Measurements from ENCODE around the gene PRM1.

The PRM1 gene, protein sequence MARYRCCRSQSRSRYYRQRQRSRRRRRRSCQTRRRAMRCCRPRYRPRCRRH

DNA sequence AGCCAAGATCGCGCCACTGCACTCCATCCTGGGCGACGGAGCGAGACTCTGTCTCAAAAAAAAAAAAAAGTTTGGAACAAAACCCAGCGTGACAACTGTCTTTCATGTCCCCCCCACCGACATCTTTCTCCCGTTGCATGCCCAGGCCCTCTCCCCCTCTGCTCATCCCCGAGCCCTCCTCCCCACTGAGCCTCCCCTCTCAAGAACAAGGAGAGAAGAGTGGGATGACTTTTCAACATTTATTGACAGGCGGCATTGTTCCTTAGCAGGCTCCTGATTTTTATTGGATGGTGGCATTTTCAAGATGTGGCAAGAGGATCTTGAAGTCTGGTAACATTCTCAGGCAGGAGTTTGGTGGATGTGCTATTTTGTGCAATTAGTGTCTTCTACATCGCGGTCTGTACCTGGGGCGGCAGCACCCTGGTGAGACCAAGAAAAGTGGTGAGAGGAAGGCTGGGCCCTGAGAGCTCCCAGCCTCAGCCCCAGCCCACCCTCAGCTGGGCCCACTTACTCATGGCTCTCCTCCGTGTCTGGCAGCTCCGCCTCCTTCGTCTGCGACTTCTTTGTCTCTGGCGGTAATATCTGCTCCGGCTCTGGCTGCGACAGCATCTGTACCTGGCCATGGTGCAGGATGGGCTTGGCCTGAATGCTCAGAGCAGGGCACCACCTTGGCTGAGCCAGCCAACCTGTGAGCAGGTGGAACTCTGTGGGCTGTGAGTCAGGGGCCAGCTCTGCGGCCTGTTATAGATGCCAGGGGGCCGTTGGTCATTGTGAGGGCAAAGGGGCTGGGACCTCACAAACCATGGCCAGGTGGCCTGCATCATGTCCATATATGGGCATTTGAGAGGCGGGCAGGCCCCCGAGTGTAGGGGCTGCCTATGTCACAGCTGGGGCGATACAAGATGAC, at the start of gene PRM1:
Gene PRM1 (minus strand): TSS at position 715 of the 907 bp plus-strand sequence. CDS start 92 bp downstream, at position 623.
- POLR2A ChIA-PET (ENCODE audit: low non-redundant PET) = no interaction called here
- TF ChIP-seq, protein P1, sequence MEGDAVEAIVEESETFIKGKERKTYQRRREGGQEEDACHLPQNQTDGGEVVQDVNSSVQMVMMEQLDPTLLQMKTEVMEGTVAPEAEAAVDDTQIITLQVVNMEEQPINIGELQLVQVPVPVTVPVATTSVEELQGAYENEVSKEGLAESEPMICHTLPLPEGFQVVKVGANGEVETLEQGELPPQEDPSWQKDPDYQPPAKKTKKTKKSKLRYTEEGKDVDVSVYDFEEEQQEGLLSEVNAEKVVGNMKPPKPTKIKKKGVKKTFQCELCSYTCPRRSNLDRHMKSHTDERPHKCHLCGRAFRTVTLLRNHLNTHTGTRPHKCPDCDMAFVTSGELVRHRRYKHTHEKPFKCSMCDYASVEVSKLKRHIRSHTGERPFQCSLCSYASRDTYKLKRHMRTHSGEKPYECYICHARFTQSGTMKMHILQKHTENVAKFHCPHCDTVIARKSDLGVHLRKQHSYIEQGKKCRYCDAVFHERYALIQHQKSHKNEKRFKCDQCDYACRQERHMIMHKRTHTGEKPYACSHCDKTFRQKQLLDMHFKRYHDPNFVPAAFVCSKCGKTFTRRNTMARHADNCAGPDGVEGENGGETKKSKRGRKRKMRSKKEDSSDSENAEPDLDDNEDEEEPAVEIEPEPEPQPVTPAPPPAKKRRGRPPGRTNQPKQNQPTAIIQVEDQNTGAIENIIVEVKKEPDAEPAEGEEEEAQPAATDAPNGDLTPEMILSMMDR (conservative IDR thresholded peaks at IDR 0.05; ENCODE audit: low read depth) = no peak
- CTCF ChIA-PET = no interaction called here
- DNase-seq (ENCODE audit: low spot score) = no peak
- no peak within 1 kb of the TSS for H3K27ac ChIP-seq

DNA sequence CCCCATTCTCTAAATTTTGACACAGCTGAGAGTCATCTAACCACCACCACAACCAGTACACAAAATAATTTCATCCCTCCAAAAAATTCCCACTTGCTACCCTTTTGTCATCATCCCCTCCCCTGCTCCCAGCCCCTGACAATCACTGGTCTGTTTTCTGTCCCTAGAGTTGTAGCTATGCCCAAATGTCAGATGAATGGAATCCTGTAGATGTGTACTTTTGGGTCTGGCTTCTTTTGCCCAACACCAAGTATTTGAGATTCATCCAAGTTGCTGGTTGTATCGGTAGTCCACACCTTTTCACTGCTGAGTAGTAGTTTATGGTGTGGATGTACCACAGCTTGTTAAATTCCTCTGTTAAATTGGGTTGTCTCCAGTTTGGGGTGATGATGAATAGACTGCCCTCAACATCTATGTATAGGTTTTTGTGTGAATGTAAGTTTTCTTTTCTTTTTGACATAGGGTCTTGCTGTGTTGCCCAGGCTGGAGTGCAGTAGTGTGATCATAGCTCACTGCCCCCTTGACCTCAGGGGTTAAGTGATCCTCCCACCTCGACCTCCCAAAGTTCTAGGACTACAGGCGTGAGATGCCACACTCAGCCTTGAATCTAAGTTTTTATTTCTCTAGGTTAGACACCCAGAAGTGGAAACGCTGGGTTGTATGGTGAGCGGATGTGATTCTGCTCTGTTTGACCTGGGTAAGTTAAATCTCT, 49.6 kb upstream of the PRM1 start:
- ChIA-PET POLR2A (ENCODE audit: low non-redundant PET) (no interaction called here), CTCF (no interaction called here)
- TF ChIP-seq, protein P1 (conservative IDR thresholded peaks at IDR 0.05; ENCODE audit: low read depth) = no peak
- no peak for DNase-seq (ENCODE audit: low spot score)
- no peak overlapping the region for H3K27ac ChIP-seq

DNA sequence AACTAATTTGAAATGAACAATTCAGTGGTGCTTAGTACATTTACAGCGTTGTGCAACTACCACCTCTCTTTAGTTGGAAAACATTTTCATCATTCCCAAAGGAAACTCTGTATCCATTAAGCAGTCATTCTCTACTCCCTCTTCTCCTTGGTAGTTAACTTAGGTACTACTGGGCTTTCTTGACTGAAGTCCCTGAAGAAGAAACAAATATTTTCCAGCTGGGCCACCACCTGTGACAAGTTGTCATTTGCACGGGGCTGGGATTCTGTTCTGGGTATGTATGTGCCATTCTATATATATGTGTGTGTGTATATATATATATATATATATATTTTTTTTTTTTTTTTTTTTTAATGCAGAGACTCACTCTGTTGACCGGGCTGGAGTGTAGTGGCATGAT, 48.8 kb upstream of the PRM1 start:
- no peak for DNase-seq (ENCODE audit: low spot score)
- H3K27ac ChIP-seq = no peak overlapping the region
- TF ChIP-seq, protein P1 (conservative IDR thresholded peaks at IDR 0.05; ENCODE audit: low read depth) = no peak
- ChIA-PET POLR2A (ENCODE audit: low non-redundant PET) (no interaction called here), CTCF (interaction anchor here (0.6 to 0.7 kb wide), 2 partner anchors 11 to 29 kb away, joined by 3 read pairs; no protein-coding TSS in a partner anchor)

DNA sequence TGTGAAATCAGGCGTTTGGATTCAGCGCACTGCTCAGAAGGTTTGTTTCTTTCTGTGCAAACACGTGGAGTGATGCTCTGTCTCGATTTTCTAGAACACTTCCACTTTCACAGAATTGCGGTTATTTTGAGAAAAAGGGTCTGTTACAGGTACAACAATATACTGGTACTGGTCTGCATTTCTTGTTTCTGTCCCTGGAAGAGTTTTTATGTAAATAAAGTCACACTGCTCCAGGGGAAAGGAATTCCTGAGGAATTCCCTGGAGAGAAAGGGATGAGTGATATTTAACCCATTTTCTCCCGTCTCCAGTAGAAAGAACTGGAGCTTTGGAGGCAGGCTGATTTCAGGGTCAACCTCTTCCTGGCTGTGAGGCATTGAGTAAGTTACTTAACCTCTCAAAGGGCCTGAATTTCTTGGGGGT, 48.0 kb upstream of the PRM1 start:
- H3K27ac ChIP-seq = peak overlapping the region; percentile 57; the same call in 1 of the 2 replicates
- no peak for DNase-seq (ENCODE audit: low spot score)
- POLR2A ChIA-PET (ENCODE audit: low non-redundant PET) = no interaction called here

DNA sequence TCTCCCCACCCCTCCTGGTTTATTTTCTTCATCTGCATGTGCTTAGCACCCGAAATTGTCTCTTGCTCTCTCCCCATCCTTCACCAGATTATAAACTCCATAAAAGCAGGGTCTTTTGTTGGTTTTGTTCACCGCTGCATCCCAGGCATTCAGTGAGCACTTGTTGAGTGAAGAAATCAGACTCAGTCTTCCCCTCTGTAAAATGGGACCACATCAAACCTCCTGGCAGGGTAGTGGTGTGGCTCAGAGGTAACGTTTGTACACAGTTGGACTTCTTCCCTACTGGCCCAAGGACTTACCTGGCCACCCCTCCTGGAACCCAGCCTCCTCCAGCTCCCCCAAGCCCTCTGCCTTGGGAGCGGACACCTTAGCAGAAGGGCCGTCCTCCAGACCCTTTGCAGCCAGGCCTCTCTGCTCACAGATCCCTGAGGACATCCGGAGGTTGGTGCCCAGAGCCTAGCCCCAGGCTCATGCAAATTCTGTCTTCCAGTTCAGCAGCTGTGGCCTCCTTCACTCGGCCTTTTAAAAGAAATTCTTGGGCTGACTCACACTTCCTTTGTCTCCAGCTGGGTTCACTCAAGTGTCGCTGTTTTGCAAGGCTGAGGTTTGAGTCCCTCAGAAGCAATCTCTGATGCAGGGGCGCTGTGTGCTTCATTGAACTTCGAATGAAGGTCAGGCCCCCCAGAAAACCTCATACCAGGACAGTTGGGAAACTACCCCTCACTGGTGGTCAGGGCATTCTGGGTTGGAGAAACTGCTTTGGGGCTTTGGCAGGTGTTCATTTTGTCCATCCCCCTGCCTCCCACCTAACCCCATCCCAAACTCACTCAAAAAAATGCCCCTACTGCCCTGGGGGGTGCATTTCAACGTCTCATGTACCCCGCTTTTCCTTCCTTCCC, 47.3 kb upstream of the PRM1 start:
- ChIA-PET POLR2A (ENCODE audit: low non-redundant PET) (no interaction called here), CTCF (no interaction called here)
- H3K27ac ChIP-seq = peak overlapping the region; percentile 57
- TF ChIP-seq, protein P1 (conservative IDR thresholded peaks at IDR 0.05; ENCODE audit: low read depth) = no peak
- peak; percentile 75 for DNase-seq (ENCODE audit: low spot score)

More for the DNA sequence above, 48.0 kb upstream of the PRM1 start:
- CTCF ChIA-PET = interaction anchor here (0.7 kb wide), 1 partner anchor 30 kb away, joined by 3 read pairs; no protein-coding TSS in a partner anchor
- TF ChIP-seq, protein P1 (conservative IDR thresholded peaks at IDR 0.05; ENCODE audit: low read depth) = no peak

Data from RWPE1 (cell line).